ENCODE results near the gene EVA1C. TPM values are rescaled to one million over a fixed set of nuclear protein-coding genes. Genes with fewer than 3 reads are reported as not detected.
"Not testable (repeated sequence)": the region's sequence is repeated elsewhere in the genome, so short reads cannot be mapped to it uniquely, and the experiment has no call there.

Gene EVA1C
- total and polyA plus RNA-seq, 2 donors (not counting 1 experiment from before 2014, with no cell fraction given), result 0.84 to 1.6 TPM

GRCh38 chr21:32390537-32391224, 21.8 kb upstream of the EVA1C start:
- CTCF ChIA-PET; POLR2A ChIA-PET; H3K9ac ChIP-seq (ENCODE audit: low read length); H2AFZ ChIP-seq (ENCODE audit: insufficient read depth, low read depth, low read length, poor library complexity, severe bottlenecking); H3K4me3 ChIP-seq (ENCODE audit: control extremely low read depth in 1 of 5, extremely low read depth in 1 of 5, insufficient read depth in 1 of 5, low read depth in 2 of 5, low read length in 4 of 5); H3K27ac ChIP-seq (ENCODE audit: low read length in 2 of 2); H3K27me3 Mint-ChIP-seq; H3K9me3 Mint-ChIP-seq (ENCODE audit: insufficient read depth); H3K27ac Mint-ChIP-seq; H3K9me3 ChIP-seq (ENCODE audit: control extremely low read depth in 1 of 3, control insufficient read depth in 2 of 3, insufficient read depth in 1 of 3, low read length in 2 of 3); ATAC-seq (ENCODE audit: low read depth); H3K4me3 Mint-ChIP-seq; H3K27me3 ChIP-seq (replicated peaks in 1 of 4; ENCODE audit: control extremely low read depth in 1 of 4, control insufficient read depth in 3 of 4, insufficient read depth in 4 of 4, low read length in 3 of 4); DNase-seq; H3K4me2 ChIP-seq (replicated peaks; ENCODE audit: low read depth, low read length, poor library complexity, severe bottlenecking): not testable (repeated sequence)
- peaks cover 18 to 24% of the 10 kb centered on the region in 2 donors for H3K4me1 ChIP-seq (ENCODE audit: control insufficient read depth in 2 of 2, insufficient read depth in 2 of 2, low read length in 2 of 2)
- intact Hi-C loops (cut with micrococcal nuclease), result loop anchor here (5.0 to 10.0 kb wide), 4 partner anchors 616 to 1524 kb away; partner anchors contain the start of genes ATP5PO, SOD1 and TMEM50B
- H3K36me3 ChIP-seq (replicated peaks in 1 of 2; ENCODE audit: control extremely low read depth in 1 of 2, control insufficient read depth in 1 of 2, extremely low read depth in 1 of 2, insufficient read depth in 2 of 2, low read length in 1 of 2), result peaks cover 1 to 17% of the 10 kb centered on the region in 2 experiments
- WGBS (ENCODE audit: insufficient coverage), result 100% methylated on average over 4 of the region's 11 CpGs
- peaks cover 48% of the 10 kb centered on the region for H4K20me1 ChIP-seq (ENCODE audit: control insufficient read depth, insufficient read depth, low read length, poor library complexity, severe bottlenecking)
- peaks cover 39% of the 10 kb centered on the region for H3K4me1 Mint-ChIP-seq
- peaks cover 70% of the 10 kb centered on the region for H3K79me2 ChIP-seq (ENCODE audit: control insufficient read depth, insufficient read depth, low read length)

- peaks cover 0 to 7% (median 0%) of the 10 kb centered on the region in 3 donors for H3K9me3 ChIP-seq (ENCODE audit: control extremely low read depth in 1 of 3, control insufficient read depth in 2 of 3, insufficient read depth in 1 of 3, low read length in 2 of 3)
- whole genome bisulfite sequencing (ENCODE audit: insufficient coverage), result no CpG with 5 or more reads among the region's 4 CpGs
- CTCF ChIA-PET, result interaction anchor here (1.1 to 1.5 kb wide), 3 partner anchors 11 to 811 kb away, joined by 3 to 4 read pairs (median 3); no protein-coding TSS in a partner anchor
- ATAC-seq (ENCODE audit: low read depth), result no peak
- H3K27me3 ChIP-seq (replicated peaks in 1 of 4; ENCODE audit: control extremely low read depth in 1 of 4, control insufficient read depth in 3 of 4, insufficient read depth in 4 of 4, low read length in 3 of 4), result no peaks in the 10 kb centered on the region
- no peak overlapping the region for H3K27ac ChIP-seq (ENCODE audit: low read length in 2 of 2)
- peaks cover 37% of the 10 kb centered on the region for H4K20me1 ChIP-seq (ENCODE audit: control insufficient read depth, insufficient read depth, low read length, poor library complexity, severe bottlenecking)
- peaks cover 1 to 15% of the 10 kb centered on the region in 2 experiments for H3K36me3 ChIP-seq (replicated peaks in 1 of 2; ENCODE audit: control extremely low read depth in 1 of 2, control insufficient read depth in 1 of 2, extremely low read depth in 1 of 2, insufficient read depth in 2 of 2, low read length in 1 of 2)
- POLR2A ChIA-PET, result no interaction called here
- H3K9ac ChIP-seq (ENCODE audit: low read length), result peak overlapping the region; percentile 91
- intact Hi-C loops (cut with micrococcal nuclease), result loop anchor here (2.0 to 10.0 kb wide), 6 partner anchors 335 to 1523 kb away; partner anchors contain the start of genes ATP5PO, SCAF4, SOD1 and TMEM50B
- peak overlapping the region; percentile 87 for H3K4me2 ChIP-seq (replicated peaks; ENCODE audit: low read depth, low read length, poor library complexity, severe bottlenecking)
- Mint-ChIP-seq H3K27ac (peak overlapping the region; percentile 32), H3K27me3 (peaks cover 7% of the 10 kb centered on the region), H3K9me3 (ENCODE audit: insufficient read depth) (no peaks in the 10 kb centered on the region), H3K4me1 (peaks cover 39% of the 10 kb centered on the region), H3K4me3 (peak overlapping the region; percentile 92)
- no peak overlapping the region for H2AFZ ChIP-seq (ENCODE audit: insufficient read depth, low read depth, low read length, poor library complexity, severe bottlenecking)
- no peak overlapping the region for H3K4me3 ChIP-seq (ENCODE audit: control extremely low read depth in 1 of 5, extremely low read depth in 1 of 5, insufficient read depth in 1 of 5, low read depth in 2 of 5, low read length in 4 of 5)
- peaks cover 64% of the 10 kb centered on the region for H3K79me2 ChIP-seq (ENCODE audit: control insufficient read depth, insufficient read depth, low read length)
- TF ChIP-seq EZH2 (IDR thresholded peaks at IDR 0.05; ENCODE audit: borderline replicate concordance, insufficient read depth, low read depth, low read length, poor library complexity, severe bottlenecking) (no peak), CTCF (IDR thresholded peaks at IDR 0.05) (no peak)
- DNase-seq, result no peak
- H3K4me1 ChIP-seq (ENCODE audit: control insufficient read depth in 2 of 2, insufficient read depth in 2 of 2, low read length in 2 of 2), result peaks cover 18 to 24% of the 10 kb centered on the region in 2 donors
These were observed 20.8 kb upstream of the EVA1C start for GRCh38 chr21:32391755-32392154.
